Measurements from ENCODE around the gene ITGA6.

ITGA6 gene

DNA sequence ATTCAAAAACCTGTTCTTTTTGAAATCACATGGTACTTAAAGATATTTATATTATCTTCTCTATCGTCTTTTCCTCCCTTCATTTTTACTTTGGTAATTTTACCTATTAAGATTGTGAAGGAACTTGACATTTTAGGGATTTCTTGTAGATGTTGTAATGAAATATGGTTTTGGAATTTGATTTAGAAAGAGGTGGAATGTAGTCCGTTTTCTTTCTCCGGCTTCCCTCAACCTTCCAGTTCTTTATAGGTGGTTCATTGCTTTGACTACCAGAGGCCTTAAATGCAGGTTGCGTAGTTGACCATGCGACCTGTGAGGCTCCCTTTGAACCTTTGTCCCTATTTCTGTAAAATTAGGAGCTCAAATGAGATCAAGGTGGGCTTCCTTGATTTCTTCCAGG is 24.5 kb downstream of the ITGA6 start:
- no peaks in the 10 kb centered on the region for H3K9me2 ChIP-seq (replicated peaks; ENCODE audit: control insufficient read depth, low read length)
- no peaks in the 10 kb centered on the region for H3K4me1 ChIP-seq (ENCODE audit: control insufficient read depth, low read length)
- H4K20me1 ChIP-seq (ENCODE audit: control insufficient read depth, insufficient read depth, low read depth, low read length), result no peaks in the 10 kb centered on the region
- H3K27me3 ChIP-seq (ENCODE audit: control insufficient read depth, low read length), result peaks cover 14% of the 10 kb centered on the region
- no peak for TF ChIP-seq EZH2phosphoT487 (IDR thresholded peaks at IDR 0.05; ENCODE audit: borderline replicate concordance, low read length)
- TF ChIP-seq, protein P1, sequence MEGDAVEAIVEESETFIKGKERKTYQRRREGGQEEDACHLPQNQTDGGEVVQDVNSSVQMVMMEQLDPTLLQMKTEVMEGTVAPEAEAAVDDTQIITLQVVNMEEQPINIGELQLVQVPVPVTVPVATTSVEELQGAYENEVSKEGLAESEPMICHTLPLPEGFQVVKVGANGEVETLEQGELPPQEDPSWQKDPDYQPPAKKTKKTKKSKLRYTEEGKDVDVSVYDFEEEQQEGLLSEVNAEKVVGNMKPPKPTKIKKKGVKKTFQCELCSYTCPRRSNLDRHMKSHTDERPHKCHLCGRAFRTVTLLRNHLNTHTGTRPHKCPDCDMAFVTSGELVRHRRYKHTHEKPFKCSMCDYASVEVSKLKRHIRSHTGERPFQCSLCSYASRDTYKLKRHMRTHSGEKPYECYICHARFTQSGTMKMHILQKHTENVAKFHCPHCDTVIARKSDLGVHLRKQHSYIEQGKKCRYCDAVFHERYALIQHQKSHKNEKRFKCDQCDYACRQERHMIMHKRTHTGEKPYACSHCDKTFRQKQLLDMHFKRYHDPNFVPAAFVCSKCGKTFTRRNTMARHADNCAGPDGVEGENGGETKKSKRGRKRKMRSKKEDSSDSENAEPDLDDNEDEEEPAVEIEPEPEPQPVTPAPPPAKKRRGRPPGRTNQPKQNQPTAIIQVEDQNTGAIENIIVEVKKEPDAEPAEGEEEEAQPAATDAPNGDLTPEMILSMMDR (IDR thresholded peaks at IDR 0.05; ENCODE audit: low read depth, low read length, poor library complexity, severe bottlenecking), result no peak
- no peak overlapping the region for H3K27ac ChIP-seq (ENCODE audit: low read depth, low read length)
- no peaks in the 10 kb centered on the region for H3K9me3 ChIP-seq (ENCODE audit: control insufficient read depth, insufficient read depth, low read length)
- H3F3A ChIP-seq (ENCODE audit: control insufficient read depth, insufficient read depth), result no peaks in the 10 kb centered on the region
- H3K4me2 ChIP-seq (ENCODE audit: low read length), result no peak overlapping the region
- H3K4me3 ChIP-seq (ENCODE audit: low read length), result no peak overlapping the region
- H3K79me2 ChIP-seq (ENCODE audit: control insufficient read depth, low read length), result no peaks in the 10 kb centered on the region
- no peaks in the 10 kb centered on the region for H3K36me3 ChIP-seq (ENCODE audit: control insufficient read depth, low read length)

DNA sequence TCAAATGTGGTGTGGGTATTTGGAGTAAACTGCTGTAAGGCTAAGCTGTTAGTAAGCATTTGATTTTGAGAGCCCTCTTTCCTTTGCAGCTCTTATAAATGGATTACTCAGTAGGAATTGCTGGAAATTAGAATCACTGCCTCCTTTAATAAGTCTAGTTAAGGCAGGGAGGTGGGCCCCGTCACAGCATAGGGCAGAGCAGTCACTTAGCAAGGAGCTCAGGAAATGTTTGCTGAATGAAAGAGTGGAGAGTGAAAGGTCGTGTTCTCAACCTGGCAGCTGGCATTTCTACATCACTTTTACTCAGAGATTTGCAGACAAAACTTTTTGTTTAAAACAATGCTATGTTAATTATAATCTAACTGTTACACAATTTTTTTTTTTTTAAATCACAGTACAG is 25.5 kb downstream of the ITGA6 start:
- TF ChIP-seq, protein P1 (IDR thresholded peaks at IDR 0.05; ENCODE audit: low read depth, low read length, poor library complexity, severe bottlenecking), result no peak
- no peak for TF ChIP-seq EZH2phosphoT487 (IDR thresholded peaks at IDR 0.05; ENCODE audit: borderline replicate concordance, low read length)
- H3F3A ChIP-seq (ENCODE audit: control insufficient read depth, insufficient read depth), result no peaks in the 10 kb centered on the region
- no peak overlapping the region for H3K4me3 ChIP-seq (ENCODE audit: low read length)
- H3K9me2 ChIP-seq (replicated peaks; ENCODE audit: control insufficient read depth, low read length), result no peaks in the 10 kb centered on the region
- H3K27me3 ChIP-seq (ENCODE audit: control insufficient read depth, low read length), result peaks cover 14% of the 10 kb centered on the region
- no peaks in the 10 kb centered on the region for H3K36me3 ChIP-seq (ENCODE audit: control insufficient read depth, low read length)
- H3K4me2 ChIP-seq (ENCODE audit: low read length), result no peak overlapping the region
- H3K9me3 ChIP-seq (ENCODE audit: control insufficient read depth, insufficient read depth, low read length), result no peaks in the 10 kb centered on the region
- no peaks in the 10 kb centered on the region for H3K79me2 ChIP-seq (ENCODE audit: control insufficient read depth, low read length)
- no peaks in the 10 kb centered on the region for H4K20me1 ChIP-seq (ENCODE audit: control insufficient read depth, insufficient read depth, low read depth, low read length)
- H3K27ac ChIP-seq (ENCODE audit: low read depth, low read length), result no peak overlapping the region
- no peaks in the 10 kb centered on the region for H3K4me1 ChIP-seq (ENCODE audit: control insufficient read depth, low read length)

DNA sequence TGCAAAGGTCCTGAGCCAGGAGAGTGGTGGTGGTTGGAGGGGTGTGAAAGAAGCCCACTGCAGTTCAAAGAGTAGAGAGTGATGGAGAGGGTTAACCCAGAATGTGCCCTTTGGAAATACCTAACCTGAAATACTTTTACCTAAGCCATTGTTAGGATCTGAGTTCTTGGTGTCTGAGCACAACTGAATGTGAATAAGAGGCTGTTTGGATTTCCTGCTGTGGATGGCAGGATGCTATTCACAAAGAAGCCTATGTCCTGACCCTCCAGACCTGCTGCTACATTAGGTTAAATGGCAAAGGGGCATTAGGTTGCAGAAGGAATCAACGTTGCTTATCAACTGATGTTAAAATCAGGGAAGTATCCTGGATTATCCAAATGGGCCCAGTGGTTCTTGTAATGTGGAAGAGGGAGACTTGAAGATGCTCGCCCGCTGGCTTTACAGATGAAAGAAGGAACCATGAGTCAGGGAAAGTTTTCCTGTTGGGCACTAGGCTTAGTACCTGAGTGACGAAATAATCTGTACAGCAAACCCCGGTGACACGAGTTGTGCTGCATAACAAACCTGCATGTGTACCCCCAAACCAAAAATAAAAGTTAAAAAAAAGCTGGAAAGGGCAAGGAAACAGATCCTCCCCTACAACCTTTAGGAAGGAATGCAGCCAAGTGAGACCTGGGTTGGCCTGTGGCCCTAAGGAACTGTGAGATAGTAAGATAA is 27.2 kb downstream of the ITGA6 start:
- H3K4me1 ChIP-seq (ENCODE audit: control insufficient read depth, low read length), result no peaks in the 10 kb centered on the region
- H3K4me2 ChIP-seq (ENCODE audit: low read length), result no peak overlapping the region
- H3F3A ChIP-seq (ENCODE audit: control insufficient read depth, insufficient read depth), result no peaks in the 10 kb centered on the region
- no peaks in the 10 kb centered on the region for H3K9me2 ChIP-seq (replicated peaks; ENCODE audit: control insufficient read depth, low read length)
- TF ChIP-seq EZH2phosphoT487 (IDR thresholded peaks at IDR 0.05; ENCODE audit: borderline replicate concordance, low read length), result no peak
- TF ChIP-seq, protein P1 (IDR thresholded peaks at IDR 0.05; ENCODE audit: low read depth, low read length, poor library complexity, severe bottlenecking), result no peak
- no peaks in the 10 kb centered on the region for H3K36me3 ChIP-seq (ENCODE audit: control insufficient read depth, low read length)
- no peaks in the 10 kb centered on the region for H4K20me1 ChIP-seq (ENCODE audit: control insufficient read depth, insufficient read depth, low read depth, low read length)
- H3K9me3 ChIP-seq (ENCODE audit: control insufficient read depth, insufficient read depth, low read length), result no peaks in the 10 kb centered on the region
- H3K27me3 ChIP-seq (ENCODE audit: control insufficient read depth, low read length), result peaks cover 20% of the 10 kb centered on the region
- no peaks in the 10 kb centered on the region for H3K79me2 ChIP-seq (ENCODE audit: control insufficient read depth, low read length)
- H3K4me3 ChIP-seq (ENCODE audit: low read length), result no peak overlapping the region
- no peak overlapping the region for H3K27ac ChIP-seq (ENCODE audit: low read depth, low read length)

All from DOHH2 (cell line).